ENCODE measurements around the gene VWA5A.

GRCh38 chr11:124119103-124119502 lies 3.9 kb downstream of the VWA5A start:
- TF ChIP-seq POLR2AphosphoS5 (IDR thresholded peaks at IDR 0.05) (no peak), CTCF (IDR thresholded peaks at IDR 0.05) (no peak), POLR2A (IDR thresholded peaks at IDR 0.05) (no peak)
